GM12875 (cell line): ENCODE measurements around the gene FOXK1.

Source experiments
- H3K4me3 ChIP-seq: one replicate; pipeline ENCODE4 v1.5.1; 2011; ENCODE audit warnings: low read depth, low read length, control low read depth
- TF ChIP-seq, protein P1 (sequence below): IDR thresholded peaks from 2 replicates; pipeline ENCODE4 v1.5.1; 2011; ENCODE audit warnings: low read depth, mild to moderate bottlenecking, control low read depth, inconsistent platforms, low read length, moderate library complexity, borderline replicate concordance; ENCODE audit not compliant: insufficient read depth

Gene FOXK1

DNA sequence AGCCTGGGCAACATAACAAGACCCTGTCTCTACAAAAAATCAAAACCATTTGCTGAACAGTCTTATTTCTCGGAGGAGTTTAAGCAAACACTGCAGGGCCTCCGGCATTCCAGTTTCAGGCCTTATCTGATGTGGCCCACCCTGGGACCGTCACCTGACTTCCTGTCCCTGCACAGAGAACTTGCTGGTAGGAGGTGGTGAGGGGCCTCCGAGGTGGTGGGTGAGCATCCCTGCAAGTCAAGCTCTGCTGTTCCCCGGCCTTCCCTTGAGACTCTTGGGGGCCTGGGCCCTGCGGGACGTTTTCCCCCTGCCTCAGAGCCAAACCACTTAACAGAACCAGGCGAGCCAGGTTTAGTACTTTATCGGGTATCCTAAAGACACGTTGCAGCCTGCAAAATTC lies 48.9 kb downstream of the FOXK1 start:
- TF ChIP-seq, protein P1, sequence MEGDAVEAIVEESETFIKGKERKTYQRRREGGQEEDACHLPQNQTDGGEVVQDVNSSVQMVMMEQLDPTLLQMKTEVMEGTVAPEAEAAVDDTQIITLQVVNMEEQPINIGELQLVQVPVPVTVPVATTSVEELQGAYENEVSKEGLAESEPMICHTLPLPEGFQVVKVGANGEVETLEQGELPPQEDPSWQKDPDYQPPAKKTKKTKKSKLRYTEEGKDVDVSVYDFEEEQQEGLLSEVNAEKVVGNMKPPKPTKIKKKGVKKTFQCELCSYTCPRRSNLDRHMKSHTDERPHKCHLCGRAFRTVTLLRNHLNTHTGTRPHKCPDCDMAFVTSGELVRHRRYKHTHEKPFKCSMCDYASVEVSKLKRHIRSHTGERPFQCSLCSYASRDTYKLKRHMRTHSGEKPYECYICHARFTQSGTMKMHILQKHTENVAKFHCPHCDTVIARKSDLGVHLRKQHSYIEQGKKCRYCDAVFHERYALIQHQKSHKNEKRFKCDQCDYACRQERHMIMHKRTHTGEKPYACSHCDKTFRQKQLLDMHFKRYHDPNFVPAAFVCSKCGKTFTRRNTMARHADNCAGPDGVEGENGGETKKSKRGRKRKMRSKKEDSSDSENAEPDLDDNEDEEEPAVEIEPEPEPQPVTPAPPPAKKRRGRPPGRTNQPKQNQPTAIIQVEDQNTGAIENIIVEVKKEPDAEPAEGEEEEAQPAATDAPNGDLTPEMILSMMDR = no peak
- H3K4me3 ChIP-seq = no peak overlapping the region

DNA sequence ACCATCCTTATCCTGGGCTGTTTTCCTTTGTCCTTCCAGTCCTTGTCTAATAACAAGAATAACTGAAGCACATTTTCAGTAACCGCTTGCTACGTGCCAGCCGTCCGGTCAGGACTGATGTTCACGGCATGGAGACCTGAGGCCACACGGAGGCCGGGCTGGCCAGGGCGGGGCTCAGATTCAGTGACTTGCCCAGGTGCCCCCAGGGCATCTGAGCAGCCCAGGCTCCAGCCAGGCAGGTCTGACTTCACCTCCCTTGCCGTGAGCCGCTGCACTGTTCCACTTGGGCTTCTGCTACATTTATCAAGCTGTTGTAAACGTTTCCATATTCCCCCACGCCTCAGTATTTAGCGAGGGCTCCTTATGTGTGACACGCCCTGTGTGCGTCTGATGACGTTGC lies 49.7 kb downstream of the FOXK1 start:
- TF ChIP-seq, protein P1 = no peak
- H3K4me3 ChIP-seq = no peak overlapping the region

DNA sequence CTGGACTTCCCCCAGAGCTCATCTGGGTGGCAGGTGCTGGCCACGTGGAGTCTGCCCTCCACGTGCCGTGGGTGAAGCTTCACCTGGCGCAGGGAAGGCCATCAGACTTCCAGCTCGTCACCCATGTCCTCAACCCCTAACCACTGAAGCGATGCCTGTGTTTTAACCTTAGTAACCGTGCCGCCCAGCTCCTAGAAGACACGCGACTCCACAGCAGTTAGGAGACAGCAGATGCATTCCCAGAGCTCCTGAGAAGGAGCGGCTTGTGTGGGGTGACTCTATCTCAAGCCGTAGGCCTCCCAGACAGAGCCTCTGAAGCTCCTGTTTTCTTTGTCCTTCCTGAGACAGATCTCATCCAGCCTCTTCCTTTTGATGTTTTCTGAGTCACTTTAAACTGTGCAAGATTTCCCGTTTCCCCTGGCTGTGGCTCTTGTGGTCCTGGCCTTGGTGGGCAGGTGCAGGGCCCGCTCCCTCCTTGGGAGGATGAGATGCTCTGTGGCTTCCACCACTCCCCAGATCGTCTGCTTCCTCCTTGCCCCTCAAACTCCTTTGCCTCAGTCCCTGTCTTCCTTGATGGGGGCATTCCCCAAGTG lies 51.9 kb downstream of the FOXK1 start:
- TF ChIP-seq, protein P1 = no peak
- H3K4me3 ChIP-seq = no peak overlapping the region

DNA sequence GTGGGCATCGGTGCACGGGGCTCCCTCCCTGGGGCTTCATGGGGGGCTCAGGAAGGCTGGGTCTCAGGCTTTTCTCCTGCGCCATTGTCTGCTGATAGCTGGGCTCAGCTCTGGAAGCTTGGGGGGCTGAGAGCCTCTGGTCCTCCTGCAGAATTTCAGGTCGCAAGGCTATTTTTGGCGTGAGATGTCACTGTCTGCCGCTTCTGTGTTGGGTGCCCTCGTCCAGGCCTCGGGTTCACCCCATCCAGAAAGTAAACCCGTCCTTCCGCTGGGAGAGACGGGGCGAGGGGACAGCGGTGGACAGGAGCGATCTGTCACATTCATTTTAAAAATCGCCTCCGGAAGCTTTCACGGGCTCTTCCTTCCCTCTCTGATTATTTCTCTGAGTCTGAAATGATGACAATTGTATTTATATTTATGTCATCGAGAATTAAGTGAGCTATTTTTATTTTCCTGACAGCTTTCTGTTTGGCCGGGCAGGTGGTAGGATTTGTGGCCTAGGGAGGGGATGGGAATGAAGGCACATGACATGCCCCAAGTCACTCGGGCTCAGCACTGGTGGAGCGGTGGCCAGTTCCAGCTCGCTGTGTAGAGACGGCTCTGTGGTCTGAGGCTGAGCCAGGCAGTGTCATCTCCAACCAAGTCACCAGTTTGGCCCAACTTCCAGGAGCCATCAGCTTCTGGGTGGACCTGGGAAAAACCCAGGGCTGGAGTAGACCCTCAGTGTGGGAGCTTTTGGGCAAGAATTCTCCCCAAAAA lies 52.7 kb downstream of the FOXK1 start:
- TF ChIP-seq, protein P1 = no peak
- no peak overlapping the region for H3K4me3 ChIP-seq

DNA sequence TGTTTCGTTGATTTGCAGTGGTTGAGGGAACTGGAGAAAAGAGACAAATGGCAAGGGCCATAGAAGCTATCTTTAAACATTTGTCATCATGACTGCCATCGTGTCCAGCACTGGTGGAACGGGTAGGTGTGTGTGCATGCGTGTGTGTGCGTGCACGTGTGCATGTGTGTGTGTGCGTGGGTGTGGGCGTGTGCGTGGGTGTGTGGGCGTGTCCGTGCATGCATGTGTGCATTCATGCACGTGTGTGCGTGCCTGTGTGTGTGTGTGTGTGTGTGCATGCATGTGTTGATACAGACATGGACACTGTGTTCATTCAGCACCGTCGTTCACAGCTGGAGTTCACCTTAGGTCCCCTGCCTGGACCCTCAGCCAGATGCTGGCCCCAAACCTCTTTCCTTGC lies 55.2 kb downstream of the FOXK1 start:
- TF ChIP-seq, protein P1 = no peak
- H3K4me3 ChIP-seq = no peak overlapping the region

DNA sequence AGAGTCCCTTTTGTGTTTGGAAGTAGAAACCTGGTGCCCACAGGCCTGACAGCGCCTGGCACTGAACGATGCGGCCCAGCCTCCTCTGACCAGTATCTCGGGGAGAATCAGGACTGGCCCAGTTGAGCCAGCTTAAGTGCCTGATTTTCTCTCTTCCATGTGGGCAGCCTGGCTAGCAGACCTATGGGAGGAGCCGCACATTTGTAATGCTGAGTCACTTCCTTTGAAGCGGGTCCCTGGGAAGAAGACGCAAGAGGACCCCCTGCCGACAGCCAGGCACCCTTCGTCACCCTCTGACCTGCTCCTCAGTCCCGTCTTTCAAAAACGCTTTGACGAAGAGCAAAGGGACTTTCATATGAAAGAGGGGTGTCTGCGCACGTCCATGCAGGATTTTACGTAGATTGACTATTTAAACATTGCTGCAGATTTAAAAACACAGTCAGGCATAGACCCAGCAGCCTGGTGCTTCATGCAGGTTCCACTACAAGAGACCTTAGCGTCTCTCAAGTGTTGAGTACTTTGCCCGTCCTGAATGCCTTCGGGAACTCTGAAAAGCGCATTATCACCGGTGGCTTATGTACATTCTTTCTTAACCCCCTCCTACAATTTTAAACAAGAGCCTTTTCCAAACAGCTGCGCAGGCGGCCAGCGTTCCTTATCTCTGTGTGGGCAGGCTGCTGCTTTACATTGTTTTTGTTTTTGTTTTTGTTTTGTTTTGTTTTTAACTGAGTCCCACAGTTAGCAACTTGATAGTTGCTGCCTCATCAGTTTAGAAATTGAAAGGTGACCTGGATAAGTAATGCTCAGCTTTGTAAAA lies 56.8 kb downstream of the FOXK1 start:
- TF ChIP-seq, protein P1 = no peak
- H3K4me3 ChIP-seq = no peak overlapping the region
